HepG2 (cell line): Measurements from ENCODE around the gene FNDC3B. TPM values are rescaled to one million over a fixed set of nuclear protein-coding genes. Genes with fewer than 3 reads are reported as not detected.

ENCODE experiments used
- ATAC-seq: fragments of 200-7000 bp; cut with Tn5 transposase; 3 replicates; pipeline ENCODE4 v1.9.1; 2020; ENCODE audit warnings: mild to moderate bottlenecking, moderate library complexity
- BruUV-seq: library from RNA; stranded (reverse); fragments of 400-500 nt; replicated peaks from 2 replicates; lab custom pipeline; 2021; lab: Mats Ljungman, UMichigan
- CTCF ChIA-PET: fragments of 300-600 bp; formaldehyde crosslinking; extraction: SDS; loops from one replicate; lab custom pipeline; 2021; ENCODE audit warnings: low total read pairs, inconsistent platforms, low intra/inter-chr PET ratio; lab: Yijun Ruan, JAX
- POLR2A ChIA-PET: fragments of 350-600 bp; sonication (Branson Sonifier 250); formaldehyde crosslinking; loops from one replicate; lab custom pipeline; 2020; ENCODE audit warnings: antibody characterized with exemption, inconsistent platforms; lab: Yijun Ruan, JAX
- DNase-seq: peaks from one replicate; pipeline ENCODE4 v3.0.0-alpha.2; 2015; ENCODE audit warnings: low spot score
- FAIRE-seq: peaks from 3 replicates; lab custom pipeline; 2011; peaks lifted over from hg19 to GRCh38; lab: Jason Lieb, UNC
- H2AFZ ChIP-seq: one replicate; pipeline ENCODE4 v1.6.1; 2011; ENCODE audit warnings: low read length, inconsistent platforms
- H3K27ac ChIP-seq: fragments of 300-600 bp; 3 replicates; pipeline ENCODE4 v1.8.0; 2011; ENCODE audit warnings: mixed run types, mild to moderate bottlenecking, mixed read lengths, low read length, inconsistent platforms; ENCODE audit not compliant: insufficient read depth; ENCODE audit errors: extremely low read length
- H3K27me3 ChIP-seq, 2 experiments: fragments of 200-600 bp in 1 of 2; 2 replicates in 1 of 2; 3 replicates in 1 of 2; pipeline versions ENCODE4 v1.6.0 to v1.8.0; 2011; ENCODE audit warnings: low read length in 2 of 2, mild to moderate bottlenecking in 2 of 2, moderate library complexity in 2 of 2, inconsistent platforms in 1 of 2; ENCODE audit not compliant: insufficient read depth in 2 of 2, control insufficient read depth in 1 of 2
- H3K36me3 ChIP-seq, 2 experiments: fragments of 200-600 bp in 1 of 2; replicated peaks in 1 of 2; 2 replicates in 1 of 2; 3 replicates in 1 of 2; pipeline versions ENCODE4 v1.5.1 to v1.8.0; 2011; ENCODE audit warnings: low read length in 2 of 2, inconsistent platforms in 1 of 2; ENCODE audit not compliant: insufficient read depth in 2 of 2, control insufficient read depth in 1 of 2
- H3K4me1 ChIP-seq: 2 replicates; pipeline ENCODE4 v1.5.1; 2012; ENCODE audit warnings: low read length, inconsistent platforms; ENCODE audit not compliant: insufficient read depth
- H3K4me2 ChIP-seq: 2 replicates; pipeline ENCODE4 v1.6.0; 2011; ENCODE audit warnings: low read depth, low read length, inconsistent platforms
- H3K4me3 ChIP-seq, 3 experiments: fragments of 200-600 bp in 1 of 3; sonication (generic), shearing (Covaris generic) in 1 of 3; replicated peaks in 1 of 3; 2 replicates each; pipeline ENCODE4 v1.5.1; 2011 to 2016; ENCODE audit warnings: low read length in 3 of 3, inconsistent platforms in 2 of 3, low read depth in 2 of 3, mild to moderate bottlenecking in 2 of 3, control low read depth in 1 of 3, mixed read lengths in 1 of 3; ENCODE audit not compliant: insufficient read depth in 1 of 3
- H3K79me2 ChIP-seq: one replicate; pipeline ENCODE4 v1.6.1; 2011; ENCODE audit warnings: low read length, inconsistent platforms; ENCODE audit not compliant: insufficient read depth
- H3K9ac ChIP-seq: 2 replicates; pipeline ENCODE4 v1.6.0; 2011; ENCODE audit warnings: mild to moderate bottlenecking, low read depth, low read length, inconsistent platforms; ENCODE audit not compliant: insufficient read depth
- H3K9me3 ChIP-seq: 2 replicates; pipeline ENCODE4 v1.5.1; 2012; ENCODE audit warnings: mild to moderate bottlenecking, low read length
- H4K20me1 ChIP-seq: 2 replicates; pipeline ENCODE4 v1.6.0; 2011; ENCODE audit warnings: inconsistent platforms, mild to moderate bottlenecking, low read length, moderate library complexity; ENCODE audit not compliant: insufficient read depth
- AKAP8 ChIP-seq: sonication (generic); formaldehyde crosslinking; IDR thresholded peaks from 2 replicates; pipeline ENCODE4 v1.5.1; 2020; ENCODE audit warnings: mild to moderate bottlenecking, missing genetic modification reagents
- ARID2 ChIP-seq: sonication (generic); formaldehyde crosslinking; IDR thresholded peaks from 2 replicates; pipeline ENCODE4 v1.8.1; 2022; ENCODE audit warnings: mild to moderate bottlenecking, missing genetic modification reagents, borderline replicate concordance
- ATF6 ChIP-seq: sonication (generic); formaldehyde crosslinking; conservative IDR thresholded peaks from 2 replicates; pipeline ENCODE4 v1.4.0; 2020; ENCODE audit warnings: missing genetic modification reagents
- FOXC1 ChIP-seq: sonication (generic); formaldehyde crosslinking; IDR thresholded peaks from 2 replicates; pipeline ENCODE4 v1.8.0; 2022; ENCODE audit warnings: mild to moderate bottlenecking, missing genetic modification reagents, borderline replicate concordance
- GLMP ChIP-seq: sonication (generic); formaldehyde crosslinking; IDR thresholded peaks from 2 replicates; pipeline ENCODE4 v1.9.0; 2021; ENCODE audit warnings: missing genetic modification reagents, mild to moderate bottlenecking, borderline replicate concordance
- HCFC1 ChIP-seq: fragments of 150-350 bp; IDR thresholded peaks from 2 replicates; pipeline ENCODE4 v1.6.1; 2014; ENCODE audit warnings: low read depth, low read length
- HMG20B ChIP-seq: conservative IDR thresholded peaks from 2 replicates; pipeline ENCODE4 v1.6.1; 2016; ENCODE audit warnings: missing genetic modification reagents, missing compliant biosample characterization
- KDM4B ChIP-seq: sonication (generic); formaldehyde crosslinking; IDR thresholded peaks from 2 replicates; pipeline ENCODE4 v1.4.0; 2020; ENCODE audit warnings: missing genetic modification reagents
- MAF1 ChIP-seq: sonication (generic); formaldehyde crosslinking; IDR thresholded peaks from 2 replicates; pipeline ENCODE4 v1.5.0; 2020; ENCODE audit warnings: missing genetic modification reagents, borderline replicate concordance
- MIER3 ChIP-seq: IDR thresholded peaks from 2 replicates; pipeline ENCODE4 v1.6.1; 2016; ENCODE audit warnings: missing compliant biosample characterization, borderline replicate concordance
- MXI1 ChIP-seq: IDR thresholded peaks from 3 replicates; pipeline ENCODE4 v1.6.1; 2012; ENCODE audit warnings: low read depth, low read length, inconsistent platforms, borderline replicate concordance
- SMAD3 ChIP-seq: sonication (generic); formaldehyde crosslinking; IDR thresholded peaks from 2 replicates; pipeline ENCODE4 v1.4.0; 2020; ENCODE audit warnings: missing genetic modification reagents
- SMC3 ChIP-seq: IDR thresholded peaks from 2 replicates; pipeline ENCODE4 v1.6.1; 2011; ENCODE audit warnings: low read length, improper control_type of control experiment
- TEAD3 ChIP-seq: optimal IDR thresholded peaks from 2 replicates; pipeline ENCODE3; 2016; ENCODE audit warnings: borderline replicate concordance
- ZC3H4 ChIP-seq: sonication (generic); formaldehyde crosslinking; IDR thresholded peaks from 2 replicates; pipeline ENCODE4 v1.4.0; 2020; ENCODE audit warnings: missing genetic modification reagents, borderline replicate concordance
- WGBS: methylation state at CpG from one replicate; pipeline ENCODE4 v1.1.6; 2017; ENCODE audit warnings: low lambda C conversion rate; 5-methylcytosine and 5-hydroxymethylcytosine counted together
- in situ Hi-C: cut with HindIII; loops from 2 replicates; pipeline ENCODE4 v1.10.0; 2017; ENCODE audit warnings: low pct_unique_long_range_greater_than_20kb; ENCODE audit not compliant: extremely low pct_ligation_motif_present
- intact Hi-C: fragments of 100-400 bp; cut with micrococcal nuclease; formaldehyde crosslinking; loops from one replicate; pipeline ENCODE4 v1.10.0; 2022; ENCODE audit not compliant: unreplicated experiment
- polyA plus RNA-seq, 8 experiments: library from polyadenylated mRNA; depleted of rRNA in 3 of 8; stranded (reverse) in 7 of 8; unstranded in 1 of 8; fragments of >200 nt; fragmentation: Illumina TruSeq in 4 of 8; extraction: Trizol in 4 of 8; gene quantifications; 2 replicates each; pipeline versions ENCODE4 v1.2.1 to v1.2.3, GENCODE V29; 2011 to 2016; ENCODE audit warnings: low read depth in 4 of 8, missing spikeins in 1 of 8, mixed read lengths in 1 of 8; ENCODE audit not compliant: insufficient read depth in 1 of 8
- total RNA-seq, 5 experiments: library from RNA; depleted of rRNA; stranded (reverse); fragments of >200 nt; fragmentation: Illumina TruSeq; extraction: Trizol; gene quantifications; 2 replicates each; pipeline ENCODE4 v1.2.3, GENCODE V29; 2016; ENCODE audit warnings: low read depth in 1 of 5
- TF ChIP-seq, protein P1 (sequence below): IDR thresholded peaks from 2 replicates; pipeline ENCODE4 v1.6.1; 2012; ENCODE audit warnings: low read depth, low read length, improper control_type of control experiment
- TF ChIP-seq, protein P2 (sequence below): IDR thresholded peaks from 2 replicates; pipeline ENCODE4 v1.4.0; 2020; ENCODE audit warnings: mild to moderate bottlenecking, missing genetic modification reagents
- TF ChIP-seq, protein P3 (sequence below): sonication (generic); formaldehyde crosslinking; IDR thresholded peaks from 2 replicates; pipeline ENCODE4 v1.4.0; 2020; ENCODE audit warnings: mild to moderate bottlenecking, missing genetic modification reagents

The FNDC3B gene
- total and polyA plus RNA-seq, 2 of the 13 experiments (the other 11 are each of a cell fraction or from before 2014, with no cell fraction given), result 74.8 to 103 TPM

DNA sequence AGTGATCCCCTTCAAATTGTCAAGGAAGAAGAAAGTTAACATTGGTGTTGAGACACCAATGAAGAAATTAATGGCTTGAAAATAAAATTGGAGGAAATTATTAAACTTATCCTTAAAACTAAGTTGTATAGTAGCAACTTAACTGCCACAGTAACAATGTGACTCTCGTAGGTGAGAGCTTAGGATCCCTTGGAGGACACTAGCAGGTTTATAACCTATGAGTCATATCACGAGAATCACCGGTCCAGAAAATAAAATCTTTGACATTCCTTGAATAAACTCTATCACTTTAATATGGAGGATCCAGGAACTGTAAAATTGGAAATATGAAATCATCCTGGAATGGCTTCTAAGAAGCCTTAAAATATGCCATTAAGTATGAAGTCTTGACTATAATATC is 406.8 kb downstream of the FNDC3B start:
- BruUV-seq, result no TSS peak
- POLR2A ChIA-PET, result no interaction called here
- H3K36me3 ChIP-seq, result no peaks in the 10 kb centered on the region
- H3K27ac ChIP-seq, result no peak overlapping the region
- H4K20me1 ChIP-seq, result no peaks in the 10 kb centered on the region; the same call in 1 of the 2 replicates
- ATAC-seq, result no peak
- peaks cover 6% of the 10 kb centered on the region for H3K4me1 ChIP-seq
- 1% methylated on average over 3 of the region's 3 CpGs for WGBS
- CTCF ChIA-PET, result no interaction called here
- H3K79me2 ChIP-seq, result no peaks in the 10 kb centered on the region
- DNase-seq, result no peak
- H3K9ac ChIP-seq, result no peak overlapping the region
- no peak overlapping the region for H3K4me2 ChIP-seq
- in situ Hi-C loops, result no loop called here
- H3K4me3 ChIP-seq, result no peak overlapping the region
- H3K9me3 ChIP-seq, result no peaks in the 10 kb centered on the region
- intact Hi-C loops, result no loop called here
- H2AFZ ChIP-seq, result no peak overlapping the region
- no peak for FAIRE-seq
- peaks cover 3 to 16% of the 10 kb centered on the region in 2 experiments; a peak in 4 of 5 replicates for H3K27me3 ChIP-seq
- TF ChIP-seq ATF6 (CRISPR knock-in tag) (no peak), TEAD3 (CRISPR knock-in tag) (no peak), MIER3 (CRISPR knock-in tag) (no peak), ZC3H4 (CRISPR knock-in tag) (no peak), ARID2 (CRISPR knock-in tag) (no peak), HCFC1 (no peak), AKAP8 (no peak), GLMP (no peak), HMG20B (CRISPR knock-in tag) (no peak), MAF1 (no peak), SMAD3 (CRISPR knock-in tag) (no peak), FOXC1 (CRISPR knock-in tag) (no peak), MXI1 (no peak), SMC3 (no peak), KDM4B (CRISPR knock-in tag) (no peak)
- TF ChIP-seq, protein P1, sequence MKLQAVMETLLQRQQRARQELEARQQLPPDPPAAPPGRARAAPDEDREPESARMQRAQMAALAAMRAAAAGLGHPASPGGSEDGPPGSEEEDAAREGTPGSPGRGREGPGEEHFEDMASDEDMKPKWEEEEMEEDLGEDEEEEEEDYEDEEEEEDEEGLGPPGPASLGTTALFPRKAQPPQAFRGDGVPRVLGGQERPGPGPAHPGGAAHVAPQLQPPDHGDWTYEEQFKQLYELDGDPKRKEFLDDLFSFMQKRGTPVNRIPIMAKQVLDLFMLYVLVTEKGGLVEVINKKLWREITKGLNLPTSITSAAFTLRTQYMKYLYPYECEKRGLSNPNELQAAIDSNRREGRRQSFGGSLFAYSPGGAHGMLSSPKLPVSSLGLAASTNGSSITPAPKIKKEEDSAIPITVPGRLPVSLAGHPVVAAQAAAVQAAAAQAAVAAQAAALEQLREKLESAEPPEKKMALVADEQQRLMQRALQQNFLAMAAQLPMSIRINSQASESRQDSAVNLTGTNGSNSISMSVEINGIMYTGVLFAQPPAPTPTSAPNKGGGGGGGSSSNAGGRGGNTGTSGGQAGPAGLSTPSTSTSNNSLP, result no peak
- TF ChIP-seq, protein P2, sequence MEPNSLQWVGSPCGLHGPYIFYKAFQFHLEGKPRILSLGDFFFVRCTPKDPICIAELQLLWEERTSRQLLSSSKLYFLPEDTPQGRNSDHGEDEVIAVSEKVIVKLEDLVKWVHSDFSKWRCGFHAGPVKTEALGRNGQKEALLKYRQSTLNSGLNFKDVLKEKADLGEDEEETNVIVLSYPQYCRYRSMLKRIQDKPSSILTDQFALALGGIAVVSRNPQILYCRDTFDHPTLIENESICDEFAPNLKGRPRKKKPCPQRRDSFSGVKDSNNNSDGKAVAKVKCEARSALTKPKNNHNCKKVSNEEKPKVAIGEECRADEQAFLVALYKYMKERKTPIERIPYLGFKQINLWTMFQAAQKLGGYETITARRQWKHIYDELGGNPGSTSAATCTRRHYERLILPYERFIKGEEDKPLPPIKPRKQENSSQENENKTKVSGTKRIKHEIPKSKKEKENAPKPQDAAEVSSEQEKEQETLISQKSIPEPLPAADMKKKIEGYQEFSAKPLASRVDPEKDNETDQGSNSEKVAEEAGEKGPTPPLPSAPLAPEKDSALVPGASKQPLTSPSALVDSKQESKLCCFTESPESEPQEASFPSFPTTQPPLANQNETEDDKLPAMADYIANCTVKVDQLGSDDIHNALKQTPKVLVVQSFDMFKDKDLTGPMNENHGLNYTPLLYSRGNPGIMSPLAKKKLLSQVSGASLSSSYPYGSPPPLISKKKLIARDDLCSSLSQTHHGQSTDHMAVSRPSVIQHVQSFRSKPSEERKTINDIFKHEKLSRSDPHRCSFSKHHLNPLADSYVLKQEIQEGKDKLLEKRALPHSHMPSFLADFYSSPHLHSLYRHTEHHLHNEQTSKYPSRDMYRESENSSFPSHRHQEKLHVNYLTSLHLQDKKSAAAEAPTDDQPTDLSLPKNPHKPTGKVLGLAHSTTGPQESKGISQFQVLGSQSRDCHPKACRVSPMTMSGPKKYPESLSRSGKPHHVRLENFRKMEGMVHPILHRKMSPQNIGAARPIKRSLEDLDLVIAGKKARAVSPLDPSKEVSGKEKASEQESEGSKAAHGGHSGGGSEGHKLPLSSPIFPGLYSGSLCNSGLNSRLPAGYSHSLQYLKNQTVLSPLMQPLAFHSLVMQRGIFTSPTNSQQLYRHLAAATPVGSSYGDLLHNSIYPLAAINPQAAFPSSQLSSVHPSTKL (CRISPR knock-in tag), result no peak
- TF ChIP-seq, protein P3, sequence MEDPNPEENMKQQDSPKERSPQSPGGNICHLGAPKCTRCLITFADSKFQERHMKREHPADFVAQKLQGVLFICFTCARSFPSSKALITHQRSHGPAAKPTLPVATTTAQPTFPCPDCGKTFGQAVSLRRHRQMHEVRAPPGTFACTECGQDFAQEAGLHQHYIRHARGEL (CRISPR knock-in tag), result no peak
